DMS53 treated with DMSO at 0.1 percent for 48 hours (cell line): ENCODE measurements around the gene AQP10.
"Not testable (repeated sequence)": the region's sequence is repeated elsewhere in the genome, so short reads cannot be mapped to it uniquely, and the experiment has no call there.

ENCODE experiments used
- DNase-seq: peaks from one replicate; lab custom pipeline; 2025; ENCODE audit not compliant: unreplicated experiment; lab: John Stamatoyannopoulos, UW

AQP10 gene

GRCh38 chr1:154320882-154321608 is at the start of gene AQP10:
Gene AQP10, plus strand, starts transcription at chr1:154321093. Its CDS starts 63 bp downstream, at chr1:154321156.
- DNase-seq: no peak

DNA sequence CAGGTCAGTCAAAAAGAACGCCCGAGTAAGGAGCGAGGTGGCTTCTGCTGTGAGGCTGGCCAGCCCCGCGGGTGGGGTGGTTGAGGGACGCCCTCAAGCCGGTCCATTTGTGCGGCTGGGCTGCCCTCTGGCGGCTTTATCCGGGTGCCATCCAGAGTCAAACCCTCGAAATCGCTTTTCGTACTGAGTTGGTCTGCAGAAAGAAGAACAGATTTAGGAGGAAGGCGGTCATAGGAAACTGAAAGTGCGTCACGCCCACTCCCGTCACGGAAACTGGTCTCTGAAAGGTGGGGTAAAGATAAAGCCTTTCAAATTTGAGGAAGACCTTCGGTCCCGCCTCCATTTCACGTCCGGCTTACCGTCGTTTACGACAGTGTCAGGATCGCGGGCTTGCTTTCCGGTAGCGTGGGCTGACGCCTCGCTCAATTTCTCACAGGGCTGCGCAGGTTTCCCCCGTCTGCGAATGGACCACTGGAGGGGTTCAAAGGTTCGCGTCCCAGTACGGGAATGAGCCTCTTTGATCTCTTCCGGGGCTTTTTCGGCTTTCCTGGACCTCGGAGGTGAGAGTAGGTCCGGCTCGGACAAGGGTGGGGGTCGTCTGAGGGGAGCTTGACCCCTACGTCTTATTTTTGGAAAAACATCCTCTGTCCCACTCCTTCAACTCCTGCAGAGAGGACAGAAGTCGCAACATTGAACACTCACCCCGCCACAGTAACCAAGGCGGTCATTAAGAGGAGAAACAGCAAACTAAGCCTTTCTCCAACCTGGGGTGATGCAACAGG is 48.5 kb upstream of the AQP10 start, which contains the start of gene HAX1:
Gene HAX1 (plus strand): TSS at position 413 of the 782 bp plus-strand sequence. CDS start 95 bp downstream, at position 508.
- DNase-seq: peak; percentile 79

GRCh38 chr1:154272999-154273563 is 47.8 kb upstream of the AQP10 start:
- DNase-seq: no peak

GRCh38 chr1:154276797-154277196 is 44.1 kb upstream of the AQP10 start:
- DNase-seq: no peak

DNA sequence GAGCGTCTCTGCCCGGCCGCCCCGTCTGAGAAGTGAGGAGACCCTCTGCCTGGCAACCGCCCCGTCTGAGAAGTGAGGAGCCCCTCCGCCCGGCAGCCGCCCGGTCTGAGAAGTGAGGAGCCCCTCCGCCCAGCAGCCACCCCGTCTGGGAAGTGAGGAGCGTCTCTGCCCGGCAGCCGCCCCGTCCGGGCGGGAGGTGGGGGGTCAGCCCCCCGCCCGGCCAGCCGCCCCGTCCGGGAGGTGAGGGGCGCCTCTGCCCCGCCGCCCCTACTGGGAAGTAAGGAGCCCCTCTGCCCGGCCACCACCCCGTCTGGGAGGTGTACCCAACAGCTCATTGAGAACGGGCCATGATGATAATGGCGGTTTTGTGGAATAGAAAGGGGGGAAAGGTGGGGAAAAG is 33.3 kb upstream of the AQP10 start:
- not testable (repeated sequence) for DNase-seq

DNA sequence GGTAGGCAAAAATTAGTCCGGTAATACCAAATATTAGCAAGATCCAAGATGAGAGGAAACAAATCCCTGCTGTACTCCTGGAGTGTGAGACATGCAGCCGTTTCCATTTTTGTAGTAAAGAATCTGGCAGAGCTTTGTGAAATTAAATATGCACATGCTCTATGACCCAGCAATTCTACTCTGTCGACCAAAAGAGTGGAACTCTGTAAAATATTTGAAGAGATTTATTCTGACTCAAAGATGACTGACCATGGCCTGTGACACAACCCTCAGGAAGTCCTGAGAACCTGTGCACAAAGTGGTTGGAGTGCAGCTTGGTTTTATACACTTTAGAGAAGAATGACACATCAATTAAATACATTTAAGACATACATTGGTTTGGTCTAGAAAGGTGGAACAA is 32.2 kb upstream of the AQP10 start:
- no peak for DNase-seq

- DNase-seq: no peak
Measured at GRCh38 chr1:154290921-154291320, 30.0 kb upstream of the AQP10 start.

GRCh38 chr1:154295408-154296235 is 25.3 kb upstream of the AQP10 start:
- DNase-seq: peak; percentile 3

GRCh38 chr1:154301582-154301981 is 19.3 kb upstream of the AQP10 start:
- DNase-seq: no peak

- no peak for DNase-seq
Measured at GRCh38 chr1:154304664-154305337, 16.1 kb upstream of the AQP10 start.

DNA sequence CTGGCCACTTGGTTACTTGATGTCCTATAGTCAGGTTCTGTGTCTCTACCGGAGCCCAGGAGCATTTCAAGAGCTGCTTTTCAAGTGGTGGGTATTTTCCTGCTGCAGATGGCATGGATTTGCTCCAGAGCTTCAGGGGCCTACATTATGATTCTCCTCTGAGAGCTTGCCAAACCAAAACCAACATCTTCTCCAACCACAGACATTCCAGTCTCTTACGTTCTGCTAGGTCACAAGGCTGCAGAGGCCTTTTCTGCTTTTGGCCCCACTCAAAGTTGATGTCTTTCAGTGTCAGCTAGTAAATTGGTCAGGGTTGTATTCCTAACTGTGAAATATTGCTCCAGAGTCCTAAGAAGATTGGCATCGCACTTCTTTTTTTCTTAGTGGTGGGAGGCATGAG is 14.7 kb upstream of the AQP10 start:
- no peak for DNase-seq

DNA sequence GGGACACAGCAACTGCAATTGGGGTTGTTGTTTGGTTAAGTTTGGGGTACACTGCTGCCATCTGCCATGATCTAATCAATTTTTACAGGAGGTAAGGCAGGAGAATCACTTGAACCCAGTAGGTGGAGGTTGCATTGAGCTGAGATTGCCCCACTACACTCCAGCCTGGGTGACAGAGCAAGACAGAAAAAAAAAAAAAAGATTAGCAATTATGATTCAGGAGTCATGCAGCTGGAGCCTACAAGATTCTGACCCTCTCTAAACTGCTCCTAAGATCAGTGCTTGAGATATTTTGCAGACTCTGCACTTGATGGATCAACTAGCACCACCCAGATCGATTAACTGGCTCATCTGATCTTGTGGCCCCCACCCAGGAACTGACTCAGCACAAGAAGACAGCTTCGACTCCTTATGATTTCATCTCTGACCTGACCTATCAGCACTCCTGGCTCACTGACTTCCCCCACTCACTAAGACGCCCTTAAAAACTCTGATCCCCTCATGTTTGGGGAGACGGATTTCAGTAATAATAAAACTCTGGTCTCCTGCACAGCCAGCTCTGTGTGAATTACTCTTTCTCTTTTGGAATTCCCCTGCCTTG is 13.1 kb upstream of the AQP10 start:
- DNase-seq: not testable (repeated sequence)

GRCh38 chr1:154309136-154309535 is 11.8 kb upstream of the AQP10 start:
- not testable (repeated sequence) for DNase-seq

DNA sequence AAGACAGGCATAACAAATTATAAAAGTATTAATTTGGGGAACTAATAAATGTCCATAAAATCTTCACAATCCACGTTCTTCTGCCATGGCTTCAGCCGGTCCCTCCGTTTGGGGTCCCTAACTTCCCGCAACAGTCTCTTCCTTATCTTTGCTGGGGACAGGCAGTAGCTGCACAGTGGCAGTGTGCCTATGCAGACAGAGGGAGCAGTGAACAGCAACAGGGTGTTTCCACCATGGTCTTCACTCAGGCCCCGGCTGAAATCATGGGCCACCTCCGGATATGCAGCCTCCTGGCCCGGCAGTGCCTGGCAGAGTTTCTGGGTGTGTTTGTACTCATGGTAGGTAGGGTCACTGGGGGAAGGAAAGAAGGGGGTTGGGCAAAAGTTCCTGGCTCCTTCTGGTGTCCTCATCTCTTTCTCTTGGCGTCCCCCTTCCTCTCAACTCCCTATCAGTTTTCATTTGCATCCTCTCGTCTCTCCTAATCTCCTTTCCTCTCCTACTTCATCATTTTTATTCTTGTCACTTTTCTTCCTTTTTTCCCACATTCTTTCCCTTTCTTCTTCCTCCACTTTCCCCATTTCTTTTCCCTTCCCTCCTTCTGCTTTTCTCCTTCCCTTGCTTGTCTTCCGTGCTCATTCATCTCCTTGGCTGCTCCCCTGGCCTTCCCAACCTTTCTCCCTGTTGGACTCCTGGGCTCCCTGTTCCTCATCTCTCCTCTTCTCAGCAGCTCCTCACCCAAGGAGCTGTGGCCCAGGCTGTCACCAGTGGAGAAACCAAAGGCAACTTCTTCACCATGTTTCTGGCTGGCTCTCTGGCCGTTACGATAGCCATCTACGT is 8.4 kb upstream of the AQP10 start:
- not testable (repeated sequence) for DNase-seq

DNA sequence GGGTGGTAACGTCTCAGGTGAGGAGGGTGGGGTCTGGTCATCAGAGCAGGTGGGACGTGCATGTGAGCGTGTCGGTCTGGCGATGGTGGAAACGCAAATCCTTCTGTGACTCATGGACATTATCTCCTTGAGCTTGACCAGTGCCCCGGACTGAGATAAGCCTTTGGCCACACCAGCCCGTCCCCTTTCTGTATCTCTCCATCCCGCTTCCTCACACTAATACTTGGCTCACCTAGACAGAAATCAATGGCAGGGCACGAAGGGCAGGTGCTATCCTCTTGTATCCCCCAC is 7.9 kb upstream of the AQP10 start:
- no peak for DNase-seq

- not testable (repeated sequence) for DNase-seq
Measured at GRCh38 chr1:154314226-154314625, 6.7 kb upstream of the AQP10 start.

DNA sequence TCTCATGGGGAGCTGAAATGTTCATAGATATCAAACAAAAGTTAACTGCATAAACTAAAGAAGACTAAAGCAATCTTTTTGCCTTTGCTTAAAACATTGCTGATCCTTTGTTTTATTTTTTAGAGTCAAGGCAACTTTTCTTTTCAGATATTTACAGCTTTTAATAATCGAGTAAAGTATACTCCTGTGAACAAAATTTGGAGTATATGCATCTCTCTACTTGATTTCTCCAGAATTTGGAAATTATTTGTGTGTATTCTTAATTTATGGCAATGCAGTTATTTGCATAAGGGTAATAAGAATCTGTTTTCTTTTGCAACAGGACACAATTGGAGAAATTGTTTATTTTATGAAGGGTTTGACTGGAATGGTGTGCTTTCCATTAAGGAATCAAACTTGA is 4.2 kb upstream of the AQP10 start:
- no peak for DNase-seq

DNA sequence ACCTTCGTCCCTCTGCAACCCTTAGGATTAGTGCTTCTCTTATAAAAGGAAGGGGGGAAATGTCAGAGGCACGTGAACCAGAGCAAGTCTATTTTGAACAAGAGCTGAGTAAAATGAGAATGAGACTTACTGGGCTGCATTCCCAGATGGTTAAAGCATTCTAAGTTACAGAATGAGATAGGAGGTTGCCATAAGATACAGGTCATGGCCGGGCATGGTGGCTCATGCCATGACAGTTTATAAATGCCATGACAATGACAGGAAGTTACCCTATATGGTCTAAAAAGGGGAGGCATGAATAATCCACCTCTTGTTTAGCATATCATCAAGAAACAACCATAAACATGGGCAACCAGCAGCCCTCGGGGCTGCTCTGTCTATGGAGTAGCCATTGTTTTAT is 2.5 kb upstream of the AQP10 start:
- no peak for DNase-seq

DNA sequence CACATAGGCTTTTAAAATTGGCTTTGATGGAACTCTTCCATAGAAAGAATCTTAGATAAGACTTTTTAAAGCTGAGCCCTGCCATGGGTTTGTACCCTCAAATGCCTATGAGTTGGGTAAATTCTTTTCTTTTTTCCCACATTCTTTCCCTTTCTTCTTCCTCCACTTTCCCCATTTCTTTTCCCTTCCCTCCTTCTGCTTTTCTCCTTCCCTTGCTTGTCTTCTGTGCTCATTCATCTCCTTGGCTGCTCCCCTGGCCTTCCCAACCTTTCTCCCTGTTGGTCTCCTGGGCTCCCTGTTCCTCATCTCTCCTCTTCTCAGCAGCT is 679 bp downstream of the AQP10 start:
- DNase-seq: not testable (repeated sequence)

- no peak for DNase-seq
Measured at GRCh38 chr1:154323493-154323892, 2.6 kb downstream of the AQP10 start.
